OCI-LY1 (cell line): Measurements from ENCODE around the gene ATP13A2.

Source experiments
- CTCF ChIP-seq: fragments of 200-600 bp; sonication (generic), shearing (Covaris generic); IDR thresholded peaks from 2 replicates; pipeline ENCODE4 v1.5.1; 2017; ENCODE audit warnings: mild to moderate bottlenecking, antibody characterized with exemption, low read length, moderate library complexity, mixed read lengths
- EZH2 ChIP-seq: fragments of 200-600 bp; sonication (generic), shearing (Covaris generic); IDR thresholded peaks from 2 replicates; pipeline ENCODE4 v1.8.0; 2017; ENCODE audit warnings: borderline replicate concordance, mixed run types, mild to moderate bottlenecking, antibody characterized with exemption, low read length, moderate library complexity, mixed read lengths

GRCh38 chr1:16956775-16957174 is 55.0 kb downstream of the ATP13A2 start:
- TF ChIP-seq EZH2 (no peak), CTCF (no peak)
